Nephron (organoid): Measurements from ENCODE around the gene EEF1A1.
"Not testable (repeated sequence)": the region's sequence is repeated elsewhere in the genome, so short reads cannot be mapped to it uniquely, and the experiment has no call there.

ENCODE experiments used
- H3K27ac Mint-ChIP-seq, 3 experiments: 2 replicates each; pipeline ENCODE4 v1.8.0; 2020; ENCODE audit warnings: mixed read lengths in 3 of 3, mild to moderate bottlenecking in 2 of 3, moderate library complexity in 1 of 3
- H3K27me3 Mint-ChIP-seq: 2 replicates; pipeline ENCODE4 v1.8.0; 2021; ENCODE audit warnings: low read depth, mild to moderate bottlenecking, moderate library complexity, mixed read lengths
- H3K36me3 Mint-ChIP-seq: 2 replicates; pipeline ENCODE4 v1.8.0; 2020; ENCODE audit warnings: low read depth, mixed read lengths
- H3K4me1 Mint-ChIP-seq: 2 replicates; pipeline ENCODE4 v1.8.0; 2020; ENCODE audit warnings: mixed read lengths
- H3K4me3 Mint-ChIP-seq, 3 experiments: 2 replicates each; pipeline ENCODE4 v1.8.0; 2020; ENCODE audit warnings: mild to moderate bottlenecking in 3 of 3, mixed read lengths in 3 of 3, moderate library complexity in 2 of 3
- H3K9me3 Mint-ChIP-seq: 2 replicates; pipeline ENCODE4 v1.8.0; 2020; ENCODE audit warnings: mixed read lengths
- CTCF ChIP-seq, 3 experiments: fragments of 200-600 bp; sonication (generic); IDR thresholded peaks; one replicate each; pipeline ENCODE4 v1.5.0; 2021; ENCODE audit warnings: antibody characterized with exemption in 3 of 3; ENCODE audit not compliant: unreplicated experiment in 3 of 3

Gene EEF1A1

DNA sequence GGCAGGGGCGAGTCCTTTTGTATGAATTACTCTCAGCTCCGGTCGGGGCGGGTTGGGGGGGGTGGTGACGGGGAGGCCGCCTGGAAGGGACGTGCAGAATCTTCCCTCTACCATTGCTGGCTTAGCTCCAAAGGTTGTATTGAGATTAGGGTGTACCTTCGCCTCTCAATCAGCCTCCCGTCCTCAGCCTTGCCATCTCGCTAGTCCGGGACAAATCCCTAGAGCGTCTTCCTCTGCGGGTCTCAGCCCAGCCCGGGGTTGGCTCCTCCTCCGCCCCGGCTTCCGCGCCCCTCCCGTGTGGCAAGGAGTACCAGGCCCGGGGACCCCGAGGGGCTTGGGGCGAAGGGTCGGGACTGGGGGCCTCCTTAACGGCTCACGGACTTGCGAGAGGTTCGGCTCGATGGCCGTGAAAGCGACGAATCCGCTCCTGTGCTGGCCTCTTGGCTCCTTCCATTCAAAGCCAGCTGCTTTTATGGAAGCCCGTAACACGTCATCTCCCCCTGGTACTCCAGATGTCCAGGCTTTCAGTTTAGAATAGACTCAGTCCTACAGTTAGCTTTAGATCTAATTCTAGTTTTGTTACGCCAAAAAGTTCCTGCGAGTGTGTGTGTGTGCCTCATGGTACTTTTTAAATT, 636 bp upstream of the EEF1A1 start:
- H3K27me3 Mint-ChIP-seq = no peaks in the 10 kb centered on the region
- H3K9me3 Mint-ChIP-seq = no peaks in the 10 kb centered on the region
- H3K27ac Mint-ChIP-seq = peak overlapping the region; percentile 97 to 99 (median 99)
- H3K36me3 Mint-ChIP-seq = peaks cover 43% of the 10 kb centered on the region
- H3K4me1 Mint-ChIP-seq = peaks cover 30% of the 10 kb centered on the region
- no peak for TF ChIP-seq CTCF (IDR thresholded peaks at IDR 0.05; ENCODE audit: unreplicated experiment in 3 of 3)
- H3K4me3 Mint-ChIP-seq = peak overlapping the region; percentile 93 to 99 (median 93)

GRCh38 chr6:73519926-73520687, 725 bp downstream of the EEF1A1 start:
- TF ChIP-seq CTCF (IDR thresholded peaks at IDR 0.05; ENCODE audit: unreplicated experiment in 3 of 3) = no peak
- peaks cover 57% of the 10 kb centered on the region for H3K36me3 Mint-ChIP-seq
- H3K27ac Mint-ChIP-seq = peak overlapping the region; percentile 97 to 99 (median 99)
- no peaks in the 10 kb centered on the region for H3K27me3 Mint-ChIP-seq
- no peaks in the 10 kb centered on the region for H3K9me3 Mint-ChIP-seq
- H3K4me3 Mint-ChIP-seq = peak overlapping the region; percentile 93 to 99 (median 93)
- H3K4me1 Mint-ChIP-seq = peaks cover 37% of the 10 kb centered on the region

DNA sequence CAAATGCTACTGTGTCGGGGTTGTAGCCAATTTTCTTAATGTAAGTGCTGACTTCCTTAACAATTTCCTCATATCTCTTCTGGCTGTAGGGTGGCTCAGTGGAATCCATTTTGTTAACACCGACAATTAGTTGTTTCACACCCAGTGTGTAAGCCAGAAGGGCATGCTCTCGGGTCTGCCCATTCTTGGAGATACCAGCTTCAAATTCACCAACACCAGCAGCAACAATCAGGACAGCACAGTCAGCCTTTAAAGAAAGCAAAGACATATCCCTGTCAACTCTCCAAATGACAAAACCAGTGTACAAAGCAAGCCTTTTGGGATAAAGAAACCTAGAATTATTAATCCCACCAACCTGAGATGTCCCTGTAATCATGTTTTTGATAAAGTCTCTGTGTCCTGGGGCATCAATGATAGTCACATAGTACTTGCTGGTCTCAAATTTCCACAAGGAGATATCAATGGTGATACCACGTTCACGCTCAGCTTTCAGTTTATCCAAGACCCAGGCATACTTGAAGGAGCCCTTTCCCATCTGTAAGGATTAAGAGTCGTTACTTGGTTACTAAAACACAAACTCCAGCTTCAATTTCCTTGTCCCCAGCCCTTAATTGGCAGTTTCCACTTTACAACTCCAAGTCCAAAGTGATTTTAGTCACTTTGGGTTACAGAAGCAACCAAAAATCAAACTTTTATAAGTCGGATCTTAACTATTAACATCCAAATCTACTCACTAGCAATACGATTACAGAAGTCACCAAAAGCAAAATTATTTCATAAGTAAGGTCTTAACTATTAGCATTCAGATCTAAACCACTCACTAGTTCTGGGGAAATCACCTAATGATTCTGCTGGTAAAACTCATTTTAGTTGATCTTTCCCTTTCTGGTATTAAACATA, 1.6 kb downstream of the EEF1A1 start:
- Mint-ChIP-seq H3K27ac (peak overlapping the region; percentile 97 to 99 (median 99)), H3K4me3 (peak overlapping the region; percentile 93 to 99 (median 93)), H3K4me1 (peaks cover 37% of the 10 kb centered on the region), H3K36me3 (peaks cover 63% of the 10 kb centered on the region)
- H3K9me3 Mint-ChIP-seq, H3K27me3 Mint-ChIP-seq: not testable (repeated sequence)

DNA sequence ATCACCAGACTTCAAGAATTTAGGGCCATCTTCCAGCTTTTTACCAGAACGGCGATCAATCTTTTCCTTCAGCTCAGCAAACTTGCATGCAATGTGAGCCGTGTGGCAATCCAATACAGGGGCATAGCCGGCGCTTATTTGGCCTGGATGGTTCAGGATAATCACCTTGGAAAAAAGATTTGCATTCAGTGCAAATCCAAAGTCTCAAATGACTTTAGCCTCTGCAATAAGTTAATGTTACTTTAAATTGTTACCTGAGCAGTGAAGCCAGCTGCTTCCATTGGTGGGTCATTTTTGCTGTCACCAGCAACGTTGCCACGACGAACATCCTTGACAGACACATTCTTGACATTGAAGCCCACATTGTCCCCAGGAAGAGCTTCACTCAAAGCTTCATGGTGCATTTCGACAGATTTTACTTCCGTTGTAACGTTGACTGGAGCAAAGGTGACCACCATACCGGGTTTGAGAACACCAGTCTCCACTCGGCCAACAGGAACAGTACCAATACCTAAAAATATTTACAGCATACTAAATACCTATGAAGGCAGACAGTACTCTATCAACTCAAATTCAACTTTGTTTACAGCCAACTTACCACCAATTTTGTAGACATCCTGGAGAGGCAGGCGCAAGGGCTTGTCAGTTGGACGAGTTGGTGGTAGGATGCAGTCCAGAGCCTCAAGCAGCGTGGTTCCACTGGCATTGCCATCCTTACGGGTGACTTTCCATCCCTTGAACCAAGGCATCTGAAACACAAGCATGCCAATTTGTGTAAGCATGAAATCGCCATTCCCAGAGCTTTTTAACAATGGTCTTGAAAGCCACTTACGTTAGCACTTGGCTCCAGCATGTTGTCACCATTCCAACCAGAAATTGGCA, 2.5 kb downstream of the EEF1A1 start:
- not testable (repeated sequence) for H3K27me3 Mint-ChIP-seq, H3K9me3 Mint-ChIP-seq
- Mint-ChIP-seq H3K27ac (peak overlapping the region; percentile 97 to 99 (median 99)), H3K4me3 (peak overlapping the region; percentile 93 to 99 (median 93)), H3K4me1 (peaks cover 37% of the 10 kb centered on the region), H3K36me3 (peaks cover 63% of the 10 kb centered on the region)

DNA sequence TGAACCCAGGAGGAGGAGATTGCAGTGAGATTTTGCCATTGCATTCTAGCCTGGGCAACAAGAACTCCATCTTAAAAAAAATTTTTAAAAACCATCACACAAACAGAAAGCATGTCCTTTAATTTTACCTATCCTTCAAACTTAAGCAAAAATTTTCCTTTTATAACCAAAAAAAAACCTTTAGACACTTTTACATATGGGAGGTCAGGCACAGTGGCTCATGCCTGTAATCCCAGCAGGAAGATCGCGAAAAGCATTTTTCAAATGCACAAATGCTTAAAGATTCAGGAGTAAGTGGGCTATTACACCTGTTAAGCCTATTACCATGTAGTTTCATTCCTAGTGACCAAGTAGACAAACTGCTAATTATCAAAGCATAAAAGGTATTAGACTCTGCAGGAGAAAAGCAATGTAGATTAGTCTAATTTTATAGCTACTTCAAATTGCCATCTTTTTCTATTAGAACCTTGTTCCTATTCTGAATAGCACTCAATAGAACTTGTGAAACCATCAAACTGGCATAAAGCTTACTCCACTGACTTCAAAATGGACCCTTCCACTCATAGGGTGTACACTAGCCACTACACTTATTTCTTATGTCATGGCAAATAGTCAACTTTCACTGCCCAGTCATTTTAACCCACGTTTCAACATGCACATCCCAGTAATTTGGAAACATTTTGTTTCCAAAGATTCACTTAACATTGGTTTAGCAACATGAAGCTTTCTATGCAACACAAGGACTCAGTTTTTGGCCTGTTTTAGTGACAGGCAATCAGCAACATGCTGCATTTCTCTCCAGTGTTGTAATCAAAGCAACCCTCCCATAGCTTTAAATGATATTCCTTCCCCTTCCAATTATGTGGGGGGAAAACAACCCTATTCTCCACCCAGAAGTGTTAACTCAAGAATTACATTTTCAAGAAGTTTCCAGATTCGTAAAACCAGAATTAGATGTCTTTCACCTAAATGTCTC, 4.0 kb downstream of the EEF1A1 start:
- Mint-ChIP-seq H3K4me1 (peaks cover 33% of the 10 kb centered on the region), H3K36me3 (peaks cover 63% of the 10 kb centered on the region), H3K27ac (peak overlapping the region; percentile 67 to 93 (median 92)), H3K4me3 (peak overlapping the region; percentile 43 to 73 (median 59)), H3K27me3 (no peaks in the 10 kb centered on the region), H3K9me3 (no peaks in the 10 kb centered on the region)
- TF ChIP-seq CTCF (IDR thresholded peaks at IDR 0.05; ENCODE audit: unreplicated experiment in 3 of 3) = no peak
